Nephron progenitor cell (in vitro differentiated cells): Measurements from ENCODE around the gene SENP1.

ENCODE experiments used
- DNase-seq: peaks from one replicate; pipeline ENCODE4 v3.0.0; 2021
- H3K27ac Mint-ChIP-seq: 2 replicates; pipeline ENCODE4 v1.8.0; 2021; ENCODE audit warnings: mild to moderate bottlenecking, moderate library complexity, mixed read lengths
- H3K27me3 Mint-ChIP-seq: 2 replicates; pipeline ENCODE4 v1.8.0; 2021; ENCODE audit warnings: mild to moderate bottlenecking, low read depth, mixed read lengths; ENCODE audit not compliant: poor library complexity
- H3K36me3 Mint-ChIP-seq: 2 replicates; pipeline ENCODE4 v1.8.0; 2021; ENCODE audit warnings: low read depth, mixed read lengths
- H3K4me1 Mint-ChIP-seq: 2 replicates; pipeline ENCODE4 v1.8.0; 2021; ENCODE audit warnings: mixed read lengths
- H3K4me3 Mint-ChIP-seq: 2 replicates; pipeline ENCODE4 v1.8.0; 2021; ENCODE audit warnings: mild to moderate bottlenecking, moderate library complexity, mixed read lengths
- H3K9me3 Mint-ChIP-seq: 2 replicates; pipeline ENCODE4 v1.8.0; 2021; ENCODE audit warnings: mild to moderate bottlenecking, moderate library complexity, mixed read lengths
- CTCF ChIP-seq: fragments of 200-600 bp; sonication (generic); IDR thresholded peaks from 2 replicates; pipeline ENCODE4 v1.5.0; 2021; ENCODE audit warnings: antibody characterized with exemption

The SENP1 gene

GRCh38 chr12:48061938-48062719, 43.8 kb downstream of the SENP1 start:
- peaks cover 74% of the 10 kb centered on the region for H3K36me3 Mint-ChIP-seq
- H3K4me1 Mint-ChIP-seq, result peaks cover 6% of the 10 kb centered on the region
- no peak for DNase-seq
- H3K4me3 Mint-ChIP-seq, result no peak overlapping the region
- TF ChIP-seq CTCF, result peak; percentile 25
- peaks cover 21% of the 10 kb centered on the region for H3K9me3 Mint-ChIP-seq
- H3K27ac Mint-ChIP-seq, result no peak overlapping the region
- no peaks in the 10 kb centered on the region for H3K27me3 Mint-ChIP-seq

- DNase-seq, result no peak
- Mint-ChIP-seq H3K27me3 (no peaks in the 10 kb centered on the region), H3K9me3 (peaks cover 21% of the 10 kb centered on the region), H3K27ac (no peak overlapping the region), H3K36me3 (peaks cover 61% of the 10 kb centered on the region), H3K4me3 (no peak overlapping the region), H3K4me1 (peaks cover 6% of the 10 kb centered on the region)
- no peak for TF ChIP-seq CTCF
These were observed 45.4 kb downstream of the SENP1 start for GRCh38 chr12:48060474-48060873.

GRCh38 chr12:48058771-48059170, 47.1 kb downstream of the SENP1 start:
- Mint-ChIP-seq H3K9me3 (peaks cover 21% of the 10 kb centered on the region), H3K27me3 (no peaks in the 10 kb centered on the region), H3K4me1 (peaks cover 6% of the 10 kb centered on the region), H3K4me3 (no peak overlapping the region), H3K27ac (no peak overlapping the region), H3K36me3 (peaks cover 49% of the 10 kb centered on the region)
- no peak for TF ChIP-seq CTCF
- DNase-seq, result no peak

- Mint-ChIP-seq H3K4me1 (no peaks in the 10 kb centered on the region), H3K36me3 (peaks cover 42% of the 10 kb centered on the region), H3K27me3 (no peaks in the 10 kb centered on the region), H3K4me3 (no peak overlapping the region), H3K9me3 (peaks cover 21% of the 10 kb centered on the region), H3K27ac (peak overlapping the region; percentile 6)
- no peak for TF ChIP-seq CTCF
- no peak for DNase-seq
These were observed 50.7 kb downstream of the SENP1 start for GRCh38 chr12:48054955-48055821.

GRCh38 chr12:48053883-48054282, 52.0 kb downstream of the SENP1 start:
- DNase-seq, result no peak
- H3K9me3 Mint-ChIP-seq, result peaks cover 10% of the 10 kb centered on the region
- no peaks in the 10 kb centered on the region for H3K4me1 Mint-ChIP-seq
- H3K27ac Mint-ChIP-seq, result no peak overlapping the region
- H3K36me3 Mint-ChIP-seq, result peaks cover 38% of the 10 kb centered on the region
- H3K27me3 Mint-ChIP-seq, result no peaks in the 10 kb centered on the region
- H3K4me3 Mint-ChIP-seq, result no peak overlapping the region
- no peak for TF ChIP-seq CTCF
